GM13977 (cell line): ENCODE data around the gene PNPLA1.

Source experiments
- DNase-seq: peaks from one replicate; pipeline ENCODE4 v3.0.0; 2012; ENCODE audit warnings: low spot score
- in situ Hi-C: fragments of 300-500 bp; cut with MboI; formaldehyde crosslinking; loops from one replicate; pipeline ENCODE4 v1.12.0; 2022; ENCODE audit warnings: low sequenced_read_pairs, low pct_unique_long_range_greater_than_20kb, mixed read lengths, inconsistent platforms; ENCODE audit not compliant: unreplicated experiment
- TF ChIP-seq, protein P1 (sequence below): IDR thresholded peaks from 2 replicates; pipeline ENCODE4 v1.5.1; 2012; ENCODE audit warnings: mild to moderate bottlenecking, control low read depth; ENCODE audit not compliant: insufficient read depth; ENCODE audit errors: extremely low read depth, missing control alignments

Gene PNPLA1

GRCh38 chr6:36244641-36245280 is 25.1 kb upstream of the PNPLA1 start:
- TF ChIP-seq, protein P1, sequence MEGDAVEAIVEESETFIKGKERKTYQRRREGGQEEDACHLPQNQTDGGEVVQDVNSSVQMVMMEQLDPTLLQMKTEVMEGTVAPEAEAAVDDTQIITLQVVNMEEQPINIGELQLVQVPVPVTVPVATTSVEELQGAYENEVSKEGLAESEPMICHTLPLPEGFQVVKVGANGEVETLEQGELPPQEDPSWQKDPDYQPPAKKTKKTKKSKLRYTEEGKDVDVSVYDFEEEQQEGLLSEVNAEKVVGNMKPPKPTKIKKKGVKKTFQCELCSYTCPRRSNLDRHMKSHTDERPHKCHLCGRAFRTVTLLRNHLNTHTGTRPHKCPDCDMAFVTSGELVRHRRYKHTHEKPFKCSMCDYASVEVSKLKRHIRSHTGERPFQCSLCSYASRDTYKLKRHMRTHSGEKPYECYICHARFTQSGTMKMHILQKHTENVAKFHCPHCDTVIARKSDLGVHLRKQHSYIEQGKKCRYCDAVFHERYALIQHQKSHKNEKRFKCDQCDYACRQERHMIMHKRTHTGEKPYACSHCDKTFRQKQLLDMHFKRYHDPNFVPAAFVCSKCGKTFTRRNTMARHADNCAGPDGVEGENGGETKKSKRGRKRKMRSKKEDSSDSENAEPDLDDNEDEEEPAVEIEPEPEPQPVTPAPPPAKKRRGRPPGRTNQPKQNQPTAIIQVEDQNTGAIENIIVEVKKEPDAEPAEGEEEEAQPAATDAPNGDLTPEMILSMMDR = no peak
- in situ Hi-C loops = no loop called here
- no peak for DNase-seq

DNA sequence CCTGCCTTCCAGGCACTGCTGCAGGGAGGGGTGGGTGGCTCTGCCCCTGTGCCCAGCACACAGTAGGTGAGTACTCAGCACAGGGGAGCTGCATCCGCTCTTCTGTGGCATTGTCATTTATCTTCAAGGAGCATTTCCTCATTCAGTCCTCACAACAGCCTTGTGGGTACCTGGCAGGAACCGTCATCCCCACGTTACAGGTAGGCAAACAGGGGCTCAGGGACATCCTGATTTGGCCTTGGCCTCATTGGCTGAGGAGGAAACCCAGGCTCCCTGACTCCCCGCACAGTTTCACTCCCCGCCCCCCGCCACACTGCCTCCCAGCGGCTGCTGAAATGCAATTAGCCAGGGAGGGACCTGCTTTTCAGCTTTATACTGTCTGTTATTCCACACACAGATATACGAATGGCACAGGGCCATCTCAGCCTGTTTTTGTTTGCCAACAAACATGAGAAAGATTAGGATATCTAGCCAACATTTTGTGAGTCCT is 24.2 kb upstream of the PNPLA1 start:
- DNase-seq = no peak
- TF ChIP-seq, protein P1 = no peak
- in situ Hi-C loops = no loop called here

GRCh38 chr6:36246506-36247268 is 23.2 kb upstream of the PNPLA1 start:
- DNase-seq = no peak
- in situ Hi-C loops = no loop called here
- TF ChIP-seq, protein P1 = no peak

- no peak for DNase-seq
- in situ Hi-C loops = no loop called here
- TF ChIP-seq, protein P1 = no peak
Measured at GRCh38 chr6:36247693-36248092, 22.2 kb upstream of the PNPLA1 start.

DNA sequence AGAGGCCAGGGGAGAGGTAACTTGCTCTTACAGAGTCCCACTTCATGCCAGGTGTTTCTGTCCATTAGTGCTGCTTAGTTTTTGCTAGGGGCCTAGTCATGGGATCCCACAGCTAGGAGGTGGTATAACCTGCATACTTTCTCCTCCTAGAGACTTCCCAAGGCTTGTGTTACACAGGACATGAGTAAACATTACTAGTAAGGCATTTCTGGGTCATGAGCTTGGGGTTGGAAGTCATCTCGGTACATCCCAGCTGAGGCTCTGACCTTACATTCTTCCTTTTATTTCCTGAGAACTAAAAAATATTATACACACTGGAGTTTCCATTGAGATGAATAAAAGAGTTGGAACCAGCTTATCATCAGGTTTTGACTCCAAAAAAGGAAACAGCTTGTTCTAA is 20.9 kb upstream of the PNPLA1 start:
- in situ Hi-C loops = no loop called here
- TF ChIP-seq, protein P1 = no peak
- DNase-seq = no peak

GRCh38 chr6:36249536-36249935 is 20.3 kb upstream of the PNPLA1 start:
- no peak for DNase-seq
- TF ChIP-seq, protein P1 = no peak
- in situ Hi-C loops = no loop called here
